ENCODE results near the gene AGBL4.
"Not testable (repeated sequence)": the region's sequence is repeated elsewhere in the genome, so short reads cannot be mapped to it uniquely, and the experiment has no call there.

AGBL4 gene

DNA sequence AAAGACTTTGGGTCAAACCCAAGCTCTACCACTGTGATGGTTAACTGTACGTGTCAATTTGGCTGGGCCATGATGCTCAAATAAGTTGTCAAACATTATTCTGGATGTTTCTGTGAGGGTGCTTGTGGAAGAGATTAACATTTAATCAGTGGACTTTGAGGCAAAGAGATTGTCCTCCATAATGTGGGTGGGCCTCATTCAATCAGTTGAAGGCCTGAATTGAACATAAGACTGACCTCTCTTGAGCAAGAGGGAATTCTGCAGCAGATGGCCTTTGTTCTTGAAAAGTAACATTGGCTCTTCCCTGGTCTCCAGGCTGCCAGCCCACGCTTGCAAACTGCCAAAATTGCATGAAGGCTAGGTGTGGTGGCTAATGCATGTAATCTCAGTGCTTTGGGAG lies 1457.3 kb downstream of the AGBL4 start:
- DNase-seq: no peak

DNA sequence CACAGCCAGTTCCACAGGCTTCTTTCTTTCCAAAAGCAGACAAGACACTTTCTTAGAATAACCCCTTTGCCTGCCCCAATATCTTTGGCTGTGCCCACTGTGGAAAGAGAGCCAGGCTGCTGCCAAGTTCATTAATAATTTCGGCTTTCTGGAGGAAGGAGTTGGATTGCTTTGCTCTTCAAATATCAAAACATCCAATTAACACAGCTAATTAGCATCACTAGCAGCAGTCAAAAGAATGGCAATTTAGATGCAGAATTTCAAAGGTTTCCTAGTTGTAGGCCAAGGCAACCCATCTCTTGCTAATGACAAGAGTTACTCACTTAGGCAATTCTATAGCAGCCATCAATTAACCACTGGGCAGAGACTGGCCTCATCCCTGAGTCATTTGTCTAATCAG lies 1460.7 kb downstream of the AGBL4 start:
- no peak for DNase-seq

DNA sequence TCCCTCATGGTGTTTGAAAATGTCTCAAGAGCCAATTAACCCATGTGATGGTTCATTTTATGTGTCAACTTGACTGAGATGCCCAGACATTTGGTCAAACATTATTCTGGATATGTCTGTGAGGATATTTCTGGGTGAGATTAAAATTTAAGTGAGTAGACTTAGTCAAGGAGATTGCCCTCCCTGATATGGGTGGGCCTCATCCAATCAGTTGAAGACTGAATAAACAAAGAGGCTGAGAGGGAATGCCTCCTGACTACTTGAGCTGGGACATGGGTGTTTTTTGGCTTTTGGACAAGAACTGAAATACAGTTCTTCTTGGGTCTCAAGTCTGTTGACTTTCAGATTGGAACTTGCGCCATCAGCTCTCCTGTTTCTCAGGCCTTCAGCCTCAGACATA lies 1462.3 kb downstream of the AGBL4 start:
- DNase-seq: no peak

DNA sequence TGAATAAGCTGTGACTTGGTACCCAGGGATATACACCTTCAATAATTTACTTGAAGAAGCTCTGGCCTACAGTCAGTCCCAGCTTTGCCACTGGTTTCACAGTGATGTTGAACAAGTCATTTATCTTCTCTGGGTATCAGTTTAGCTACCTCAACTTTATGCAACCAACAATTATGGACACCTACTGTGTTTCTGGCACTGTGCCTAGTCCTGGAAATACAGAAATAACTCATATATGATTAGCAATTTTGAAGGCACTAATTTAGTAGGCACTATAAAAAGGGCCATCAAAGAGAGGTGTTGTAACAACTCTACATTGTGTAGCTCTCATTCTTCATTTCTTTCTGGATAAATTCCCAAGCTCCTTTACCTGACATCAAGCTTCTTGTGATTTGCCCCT lies 1463.2 kb downstream of the AGBL4 start:
- DNase-seq: no peak

DNA sequence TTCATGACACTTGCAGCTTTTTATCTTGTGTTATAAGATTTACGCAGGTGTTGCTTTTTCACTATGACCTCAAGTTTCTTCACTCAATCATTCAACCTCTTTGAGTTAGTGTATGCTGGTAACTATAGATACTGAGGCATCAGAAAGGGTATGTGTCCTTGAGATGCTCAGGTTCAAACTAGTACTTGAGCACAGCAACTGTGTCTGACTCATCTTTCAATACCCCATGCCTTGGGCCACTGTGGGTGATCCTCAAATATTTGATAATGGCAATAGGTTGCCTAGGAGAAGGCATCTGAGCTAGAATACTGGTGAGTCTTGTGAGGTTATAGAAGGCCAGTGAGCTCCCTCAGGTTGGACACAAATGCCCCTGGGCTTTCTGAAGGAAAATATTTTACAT lies 1463.6 kb downstream of the AGBL4 start:
- DNase-seq: no peak

DNA sequence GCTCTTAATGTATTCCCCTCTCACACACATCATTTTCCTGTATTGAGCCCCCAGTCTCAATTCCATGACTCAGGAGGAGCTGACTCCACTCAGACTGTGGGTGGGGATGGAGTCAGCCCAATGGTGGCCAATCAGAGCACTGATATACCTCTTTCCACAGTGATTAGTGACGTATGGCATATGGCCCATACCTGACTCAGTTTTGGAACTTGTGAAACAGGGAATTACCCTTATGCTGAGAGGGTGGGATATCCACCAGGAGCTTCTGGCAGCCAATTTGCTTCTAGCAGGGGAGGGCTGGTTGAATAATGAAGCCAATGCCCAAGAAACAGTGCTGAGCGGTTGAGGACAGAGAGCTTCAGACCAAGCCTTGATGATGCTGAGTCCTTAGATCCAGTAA lies 1465.4 kb downstream of the AGBL4 start:
- no peak for DNase-seq

DNA sequence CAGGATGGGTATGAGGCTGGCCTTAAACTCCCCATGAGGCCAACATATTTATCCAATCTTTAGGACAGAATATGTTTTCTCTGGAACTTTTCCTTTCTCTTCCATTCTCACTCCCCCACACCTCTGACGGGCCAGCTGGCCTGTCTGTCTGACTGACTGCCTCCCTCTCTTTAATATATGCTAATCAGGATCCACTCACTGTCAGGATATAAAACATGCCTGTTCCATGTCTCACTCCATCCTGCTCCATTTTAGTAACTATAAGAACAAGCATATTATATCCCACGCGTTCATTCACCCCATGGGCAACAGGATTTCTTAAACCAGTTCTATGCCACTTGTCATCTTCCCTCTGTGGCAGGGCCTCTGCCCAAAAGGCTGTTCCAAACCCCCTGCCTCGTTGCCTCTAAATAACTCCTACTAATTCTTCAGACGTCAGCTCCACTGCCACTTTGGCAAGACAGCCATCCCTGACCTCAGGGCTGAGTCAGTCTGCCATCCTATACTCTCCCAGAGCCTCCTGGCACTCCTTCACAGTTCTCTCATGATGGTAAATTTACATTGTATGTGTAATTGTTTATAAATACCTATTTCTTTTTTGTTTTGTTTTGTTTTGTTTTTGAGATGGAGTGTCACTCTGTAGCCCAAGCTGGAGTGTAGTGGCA lies 1467.4 kb downstream of the AGBL4 start:
- no peak for DNase-seq

DNA sequence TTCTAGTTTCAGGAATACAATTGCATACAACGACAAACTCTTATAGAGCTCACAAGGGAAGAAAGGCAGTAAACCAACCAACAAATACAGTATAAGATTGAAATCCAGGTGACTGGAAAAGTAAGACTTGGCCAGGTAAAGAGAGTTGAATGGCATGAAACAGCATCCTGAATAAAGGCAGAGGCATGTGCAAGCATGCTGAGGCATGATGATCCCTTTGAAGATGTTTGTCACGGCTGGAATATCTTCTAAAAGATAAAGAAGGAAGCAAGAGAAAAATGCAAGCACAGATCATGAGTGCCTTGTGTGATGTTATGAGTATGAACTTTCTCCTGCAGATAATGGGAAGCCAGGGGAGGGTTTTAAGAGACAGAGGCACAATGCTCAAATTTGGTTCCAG lies 1468.5 kb downstream of the AGBL4 start:
- no peak for DNase-seq

DNA sequence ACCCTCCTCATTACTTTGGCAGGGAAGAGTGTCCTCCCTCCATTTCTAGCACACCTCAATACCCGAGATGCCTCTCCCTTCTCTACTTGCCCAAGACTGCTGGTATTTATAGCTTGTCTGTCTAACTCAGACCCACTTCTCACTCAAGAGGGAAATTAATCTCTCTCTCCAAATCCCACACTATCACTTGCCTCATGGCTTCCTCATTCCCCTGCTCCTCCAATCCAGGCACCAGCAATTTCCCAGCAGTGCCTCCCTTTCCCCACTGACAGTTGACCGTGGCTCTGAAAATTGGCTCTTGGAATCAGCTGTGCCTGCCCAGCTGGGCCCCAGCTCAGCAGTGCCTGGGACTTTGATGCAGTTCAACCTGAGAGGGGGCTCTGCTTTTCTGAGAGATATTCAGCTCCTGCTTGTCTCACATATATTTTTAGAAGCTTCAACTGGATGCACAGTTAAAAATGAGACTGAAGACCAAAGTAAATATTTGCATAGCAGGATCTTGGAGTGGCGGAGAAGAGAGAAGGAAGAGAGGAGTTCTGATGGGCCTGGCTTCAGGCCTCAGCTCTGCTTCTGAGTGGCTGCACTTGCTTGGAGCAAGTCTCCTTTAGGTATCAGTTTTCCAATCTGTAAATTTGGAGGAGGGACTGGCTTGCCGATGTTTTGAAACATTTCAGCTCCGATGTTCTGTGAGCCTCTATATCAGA lies 1470.7 kb downstream of the AGBL4 start:
- DNase-seq: no peak

DNA sequence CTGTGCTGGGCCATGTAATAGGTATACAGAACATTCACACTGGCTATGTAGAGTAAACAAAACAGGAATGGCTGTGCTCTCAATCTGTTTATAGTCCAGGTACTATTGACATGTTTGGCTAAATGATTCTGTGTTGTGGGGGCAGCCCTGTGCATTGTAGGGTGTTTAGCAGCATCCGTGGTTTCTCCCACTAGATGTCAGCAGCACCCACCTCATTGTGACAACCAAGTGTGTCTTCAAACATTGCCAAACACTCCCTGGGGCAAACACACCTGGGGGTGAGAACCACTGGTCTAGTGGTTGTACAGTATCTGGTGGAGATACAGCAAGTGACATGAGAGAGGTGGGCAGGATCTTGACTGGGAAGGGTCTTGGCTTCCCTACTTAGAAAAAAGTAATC lies 1471.3 kb downstream of the AGBL4 start:
- no peak for DNase-seq

DNA sequence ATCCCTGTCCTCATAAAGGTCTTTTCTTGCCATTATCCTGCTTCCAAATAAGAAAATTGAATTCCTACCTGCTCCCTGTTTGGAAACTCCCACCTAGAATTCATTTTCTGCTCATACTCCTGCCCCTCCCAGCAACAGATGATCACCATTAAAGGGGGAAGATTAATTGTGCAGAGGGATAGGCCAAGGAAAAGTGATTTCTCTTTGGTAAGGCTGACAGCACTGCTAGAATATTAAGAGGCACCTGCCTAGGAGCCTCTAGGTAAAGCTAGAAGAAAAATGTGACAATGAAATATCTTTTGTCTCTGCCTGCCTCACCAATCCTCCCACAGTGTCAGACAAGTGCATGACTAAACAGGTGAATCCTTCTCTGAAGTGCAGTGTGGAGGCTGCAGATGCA lies 1474.8 kb downstream of the AGBL4 start:
- no peak for DNase-seq

DNA sequence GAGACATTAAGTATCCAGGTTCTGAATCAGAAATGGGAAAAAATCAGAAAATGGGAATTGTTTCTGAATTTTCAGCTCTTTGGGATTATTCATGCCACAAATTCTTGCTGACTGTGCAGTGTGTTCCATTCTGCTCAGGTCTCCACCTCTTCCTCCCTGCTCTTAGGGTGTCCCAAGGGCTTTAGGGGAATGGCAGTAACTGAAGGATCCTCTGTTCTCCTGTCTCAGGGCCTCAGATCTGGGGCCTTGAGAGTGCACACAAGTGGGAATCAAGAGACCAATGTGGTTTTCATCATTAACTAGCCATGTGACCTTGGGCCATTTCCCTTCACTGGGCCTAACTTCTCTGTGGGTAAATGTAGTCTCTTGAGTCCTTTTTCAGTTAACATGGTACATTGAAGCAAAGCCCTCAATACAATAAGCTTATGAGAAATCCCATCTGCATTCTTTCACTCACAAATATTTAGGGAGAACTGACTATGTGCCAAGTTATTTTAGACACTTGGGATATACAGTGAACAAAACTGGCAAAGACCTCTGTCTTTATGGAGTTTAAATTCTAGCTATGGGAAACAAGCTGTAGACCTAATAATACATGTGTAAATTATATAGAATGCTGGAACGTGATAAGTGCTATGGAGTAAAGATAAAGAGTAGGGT lies 1476.1 kb downstream of the AGBL4 start:
- no peak for DNase-seq

DNA sequence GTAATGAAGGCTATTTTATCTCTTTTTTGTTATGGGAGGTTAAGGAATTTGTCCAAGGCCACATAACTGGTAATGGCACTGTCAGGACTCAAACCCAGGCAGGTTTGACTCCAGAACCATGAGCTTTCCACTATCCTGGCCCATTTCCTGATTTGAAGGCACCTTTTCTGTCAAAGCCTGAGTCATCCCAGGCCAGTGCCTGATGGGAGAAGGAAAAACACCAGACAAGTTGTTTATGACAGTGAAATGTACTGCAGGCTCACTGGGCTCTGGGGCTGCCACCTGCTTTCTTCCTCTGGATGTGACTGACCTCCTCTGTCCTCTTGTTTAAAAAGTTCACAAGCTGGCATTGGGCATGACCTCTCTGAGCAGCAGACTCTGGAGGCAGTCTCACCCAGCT lies 1479.9 kb downstream of the AGBL4 start:
- no peak for DNase-seq

DNA sequence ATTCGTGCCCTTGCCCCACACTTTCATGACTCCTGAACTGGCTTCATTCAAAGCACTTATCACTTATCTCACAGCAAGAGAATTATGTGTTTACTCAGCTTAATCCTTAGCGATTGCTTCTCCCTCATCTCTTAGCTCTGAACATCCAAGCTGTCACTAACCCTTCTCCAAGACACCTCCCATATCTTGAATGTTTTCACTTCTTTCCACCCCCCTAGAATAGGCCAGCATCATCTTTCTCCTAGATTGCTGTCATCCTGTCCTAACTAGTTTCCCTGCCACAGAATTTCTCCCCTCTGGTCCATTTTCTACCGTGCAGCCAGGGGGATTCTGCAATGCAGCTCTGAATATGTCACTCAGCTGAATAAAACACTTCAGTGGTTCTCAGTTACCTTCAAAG lies 1483.2 kb downstream of the AGBL4 start:
- DNase-seq: no peak

DNA sequence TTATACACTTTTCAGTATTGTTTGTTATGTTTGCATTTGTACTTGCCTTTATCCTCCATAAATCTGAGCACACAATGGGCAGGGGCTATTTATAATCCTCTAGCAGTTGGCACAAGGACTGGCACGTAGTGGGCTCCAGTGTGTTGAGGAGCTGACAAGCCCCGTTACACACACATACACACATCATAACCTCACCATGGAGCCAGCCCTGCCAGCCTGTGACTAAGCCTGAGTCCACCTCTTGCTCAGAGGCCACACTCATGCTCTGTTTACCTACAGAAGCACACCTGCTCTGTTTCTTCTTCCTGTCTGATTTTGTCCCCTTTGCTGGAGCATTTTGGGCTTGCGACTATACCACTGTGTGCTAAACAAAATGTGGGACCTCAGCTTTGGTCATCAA lies 1487.3 kb downstream of the AGBL4 start:
- DNase-seq: no peak

DNA sequence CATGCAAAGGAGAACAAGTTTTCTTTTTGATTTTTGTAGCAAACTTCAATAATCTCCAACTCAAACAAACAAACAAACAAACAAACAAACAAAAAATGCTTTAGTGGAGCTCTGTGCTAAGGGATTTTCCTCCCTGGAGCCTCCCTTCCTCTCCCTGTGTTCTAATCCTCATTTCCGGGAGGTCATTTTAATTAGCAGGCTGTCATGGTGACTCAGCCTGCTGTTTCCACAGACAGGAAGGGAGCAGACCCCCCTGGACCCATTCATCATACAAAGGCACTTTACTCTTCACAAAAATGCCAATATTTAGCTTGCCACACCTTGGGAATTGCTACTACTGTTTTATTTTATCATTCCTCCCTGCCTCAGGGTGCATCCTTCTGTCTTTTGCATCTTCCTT lies 1490.8 kb downstream of the AGBL4 start:
- no peak for DNase-seq

DNA sequence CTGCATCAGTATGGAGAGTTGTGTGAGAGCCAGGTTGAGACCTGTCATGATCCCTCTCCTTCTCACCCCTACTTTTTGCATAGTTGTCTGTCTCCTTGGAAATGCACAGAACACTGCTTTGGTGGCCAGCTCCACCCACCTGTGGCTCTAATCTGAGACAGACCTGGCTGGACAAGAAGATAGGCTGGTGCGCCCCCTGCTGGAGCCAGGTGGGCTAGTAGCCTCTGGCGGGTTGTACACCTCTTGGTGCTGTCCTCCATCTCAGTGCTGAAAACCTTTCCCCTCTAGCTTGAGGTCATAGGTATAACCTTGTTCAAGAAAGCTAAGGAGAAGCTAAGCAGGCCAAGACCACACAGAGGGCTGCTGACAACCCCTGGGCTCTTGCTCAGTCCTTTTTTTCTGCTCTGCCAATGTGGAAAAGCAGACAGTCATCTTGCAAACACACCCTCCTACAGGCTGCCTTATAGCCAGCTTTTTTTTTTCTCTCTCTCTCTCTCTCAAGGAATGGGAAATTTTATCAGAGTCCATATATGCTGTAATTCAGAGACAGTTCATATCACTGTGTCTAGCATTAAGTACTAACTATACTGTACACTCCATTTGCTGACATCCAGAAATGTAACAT lies 1492.9 kb downstream of the AGBL4 start:
- no peak for DNase-seq

DNA sequence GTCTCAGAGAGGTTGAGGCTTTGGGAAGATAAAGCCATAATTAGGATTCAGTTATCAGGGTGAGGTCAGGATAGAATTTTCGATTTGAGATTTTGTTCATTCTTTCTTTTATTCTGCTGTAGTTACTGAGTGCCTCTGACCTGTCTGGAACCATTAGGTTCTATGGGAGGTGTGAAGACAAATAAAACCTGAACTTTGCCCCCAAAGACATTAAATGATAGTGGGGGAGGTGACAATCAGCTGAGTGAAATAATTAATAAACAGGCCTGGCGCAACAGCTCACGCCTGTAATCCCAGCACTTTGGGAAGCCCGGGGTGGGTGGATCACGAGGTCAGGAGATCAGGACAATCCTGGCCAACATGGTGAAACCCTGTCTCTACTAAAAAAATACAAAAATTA lies 1496.7 kb downstream of the AGBL4 start:
- DNase-seq: no peak

DNA sequence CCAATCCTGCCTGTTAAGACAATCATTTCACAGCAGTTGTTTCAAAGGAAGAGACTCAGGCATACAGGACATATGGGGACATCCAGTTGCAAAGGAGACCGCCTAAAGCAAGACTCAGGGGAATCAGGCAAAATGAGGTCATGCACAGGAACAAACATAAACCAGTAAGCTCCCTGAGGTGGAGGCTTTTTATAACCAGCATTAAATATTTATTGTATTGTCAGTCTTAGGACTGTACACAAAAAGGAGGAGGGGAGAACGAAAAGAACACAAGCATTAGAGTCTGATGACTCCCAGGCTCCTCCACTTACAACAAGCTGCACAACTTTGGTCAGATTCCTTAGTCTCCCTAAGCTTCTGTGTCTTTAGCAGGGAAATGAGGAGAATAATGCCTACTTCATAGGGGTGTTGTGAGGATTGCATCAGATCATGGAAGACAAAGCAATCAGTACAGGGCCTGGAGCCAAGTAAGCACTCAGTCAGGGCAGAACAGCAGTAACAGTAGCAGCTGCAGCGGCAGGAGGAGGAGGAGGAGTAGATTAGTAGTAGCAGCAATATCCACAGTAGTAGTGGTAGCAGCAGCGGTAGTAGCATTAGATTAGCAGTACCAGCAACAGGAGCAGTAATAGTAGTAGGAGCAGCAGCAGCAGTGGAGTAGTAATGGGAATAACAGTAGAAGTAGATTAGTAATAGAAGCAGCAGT lies 1497.6 kb downstream of the AGBL4 start:
- no peak for DNase-seq

DNA sequence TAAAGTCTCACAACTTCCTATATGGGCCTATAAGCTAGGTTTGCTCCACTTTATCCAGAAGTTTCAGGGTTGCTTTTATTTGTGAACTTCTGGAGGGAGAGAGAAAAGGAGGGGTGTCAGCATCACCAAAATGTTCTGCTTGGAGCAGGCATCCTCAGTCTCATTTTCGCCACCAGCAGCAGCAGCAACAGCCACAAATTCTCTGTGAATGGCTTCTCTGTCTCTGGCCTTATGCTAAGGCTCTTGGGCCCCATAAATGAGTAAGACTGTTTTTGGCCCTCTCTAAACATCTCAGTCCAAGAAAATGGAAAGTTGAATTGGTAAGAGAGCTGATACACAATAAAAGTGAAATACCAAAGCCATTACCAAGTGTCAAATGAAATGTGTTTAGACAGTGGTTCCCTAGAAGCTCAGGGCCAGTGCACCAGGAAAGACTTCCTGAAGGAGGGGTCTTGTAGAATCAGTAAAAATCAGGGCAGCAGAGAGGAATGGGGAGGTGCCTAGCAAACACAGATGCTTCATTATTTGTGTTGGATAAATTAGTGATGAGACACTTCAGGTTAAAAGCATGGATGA lies 1498.8 kb downstream of the AGBL4 start:
- DNase-seq: no peak

DNA sequence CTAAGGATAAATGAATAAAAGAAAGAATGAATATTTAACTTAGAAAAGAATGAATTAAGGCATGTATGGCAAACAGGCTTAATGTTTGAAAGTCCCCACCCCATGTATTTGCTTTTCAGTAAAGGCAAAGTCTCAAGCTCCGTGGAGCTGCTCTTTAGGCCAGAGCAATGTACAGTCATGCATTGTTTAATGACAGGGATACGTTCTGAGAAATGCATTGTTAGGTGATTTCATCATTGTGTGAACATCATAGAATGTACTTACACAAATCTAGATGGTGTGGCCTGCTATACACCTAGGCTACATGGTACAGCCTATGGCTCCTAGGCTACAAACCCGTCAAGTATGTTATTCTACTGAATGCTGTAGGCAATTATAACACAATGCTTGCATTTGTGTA lies 1500.2 kb downstream of the AGBL4 start:
- DNase-seq: no peak

DNA sequence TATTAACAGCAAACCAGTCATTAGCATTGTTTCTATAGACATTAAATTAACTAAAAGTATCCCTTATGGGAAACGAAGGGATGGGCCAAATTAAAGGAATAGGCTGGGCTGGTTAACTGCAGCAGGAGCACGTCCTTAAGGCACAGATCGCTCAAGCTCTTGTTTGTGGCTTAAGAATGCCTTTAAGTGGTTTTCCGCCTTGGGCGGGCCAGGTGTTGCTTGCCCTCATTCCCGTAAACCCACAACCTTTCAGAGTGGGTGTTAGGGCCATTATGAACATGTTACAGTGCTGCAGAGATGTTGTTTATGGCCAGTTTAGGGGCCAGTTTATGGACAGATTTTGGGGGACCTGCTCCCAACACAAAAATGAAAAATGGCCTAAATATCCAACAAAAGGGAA lies 1503.9 kb downstream of the AGBL4 start:
- DNase-seq: not testable (repeated sequence)

DNA sequence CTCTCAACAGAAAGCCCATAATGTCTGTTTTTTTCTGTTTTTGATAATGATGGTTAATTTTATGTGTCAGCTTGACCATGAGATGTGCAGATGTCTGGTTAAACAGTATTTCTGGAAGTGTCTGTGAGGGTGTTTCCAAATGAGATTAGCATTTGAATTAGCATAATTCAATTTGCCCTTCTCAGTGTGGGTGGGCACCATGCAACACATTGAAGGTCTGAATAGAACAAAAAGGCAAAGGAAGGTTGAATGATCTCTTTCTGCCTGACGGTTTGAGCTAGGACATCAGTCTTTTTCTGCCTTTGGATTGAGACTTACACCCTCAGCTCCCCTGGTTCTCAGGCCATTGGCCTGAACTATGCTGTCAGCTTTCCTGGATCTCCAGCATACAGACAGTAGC lies 1516.9 kb downstream of the AGBL4 start:
- DNase-seq: no peak

Measured in activated CD4-positive, alpha-beta T cell treated with anti-CD3 and anti-CD28 coated beads for 1 hour (primary cell).